Fibroblast of mammary gland (primary cell): ENCODE measurements around the gene ATXN1.
"Not testable (repeated sequence)": the region's sequence is repeated elsewhere in the genome, so short reads cannot be mapped to it uniquely, and the experiment has no call there.

Source experiments
- DNase-seq: peaks from one replicate; pipeline ENCODE4 v3.0.0-alpha.2; 2010; ENCODE audit warnings: low read depth
- H3K4me3 ChIP-seq: 2 replicates; pipeline ENCODE4 v1.5.1; 2011; ENCODE audit warnings: low read depth, mild to moderate bottlenecking, low read length, moderate library complexity; ENCODE audit not compliant: control insufficient read depth
- CTCF ChIP-seq: conservative IDR thresholded peaks from 2 replicates; pipeline ENCODE4 v1.5.1; 2011; ENCODE audit warnings: low read depth, low read length, inconsistent platforms; ENCODE audit not compliant: control insufficient read depth, insufficient read depth

The ATXN1 gene

GRCh38 chr6:16409531-16410441, 351.5 kb downstream of the ATXN1 start:
- peak; percentile 90 for TF ChIP-seq CTCF
- peak; percentile 79 for DNase-seq
- H3K4me3 ChIP-seq, result no peak overlapping the region

- H3K4me3 ChIP-seq, result no peak overlapping the region
- TF ChIP-seq CTCF, result no peak
- no peak for DNase-seq
Observed at GRCh38 chr6:16408766-16409165, 352.5 kb downstream of the ATXN1 start.

- DNase-seq, result no peak
- TF ChIP-seq CTCF, result no peak
- H3K4me3 ChIP-seq, result no peak overlapping the region
Observed at GRCh38 chr6:16406966-16407365, 354.3 kb downstream of the ATXN1 start.

- DNase-seq, H3K4me3 ChIP-seq: not testable (repeated sequence)
Observed at GRCh38 chr6:16406538-16406937, 354.7 kb downstream of the ATXN1 start.

- no peak for TF ChIP-seq CTCF
- no peak overlapping the region for H3K4me3 ChIP-seq
- DNase-seq, result no peak
Observed at GRCh38 chr6:16405375-16405774, 355.9 kb downstream of the ATXN1 start.

GRCh38 chr6:16404456-16404855, 356.8 kb downstream of the ATXN1 start:
- TF ChIP-seq CTCF, result no peak
- H3K4me3 ChIP-seq, result no peak overlapping the region
- DNase-seq, result no peak

GRCh38 chr6:16403831-16404230, 357.4 kb downstream of the ATXN1 start:
- no peak for DNase-seq

More at GRCh38 chr6:16403831-16404230, 357.4 kb downstream of the ATXN1 start:
- peak; percentile 30 for TF ChIP-seq CTCF
- no peak overlapping the region for H3K4me3 ChIP-seq
